ENCODE measurements around the gene TRIML1.

The TRIML1 gene

DNA sequence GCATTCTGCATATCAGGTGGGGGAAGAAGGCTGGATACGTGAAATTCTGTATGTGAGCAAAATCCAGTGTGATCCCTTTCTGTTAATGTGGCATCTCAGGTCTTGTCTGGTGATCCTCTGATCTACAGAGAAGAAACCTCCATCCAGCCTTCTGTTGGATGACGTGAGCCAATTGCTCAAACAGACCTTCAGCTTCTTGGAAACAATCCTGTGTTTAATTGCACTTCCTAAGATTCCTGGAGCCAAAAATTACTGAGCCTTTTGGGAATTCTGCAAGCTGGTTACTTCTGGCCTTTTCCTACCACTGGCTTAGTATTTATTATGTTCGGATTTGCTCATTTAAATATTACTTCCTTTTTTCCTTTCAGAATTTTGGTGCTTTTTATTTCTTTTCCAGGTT lies 51.2 kb downstream of the TRIML1 start:
- DNase-seq (ENCODE audit: low read depth) = no peak
- H3K4me3 ChIP-seq (ENCODE audit: low read depth, low read length) = no peak overlapping the region
- TF ChIP-seq, protein P1, sequence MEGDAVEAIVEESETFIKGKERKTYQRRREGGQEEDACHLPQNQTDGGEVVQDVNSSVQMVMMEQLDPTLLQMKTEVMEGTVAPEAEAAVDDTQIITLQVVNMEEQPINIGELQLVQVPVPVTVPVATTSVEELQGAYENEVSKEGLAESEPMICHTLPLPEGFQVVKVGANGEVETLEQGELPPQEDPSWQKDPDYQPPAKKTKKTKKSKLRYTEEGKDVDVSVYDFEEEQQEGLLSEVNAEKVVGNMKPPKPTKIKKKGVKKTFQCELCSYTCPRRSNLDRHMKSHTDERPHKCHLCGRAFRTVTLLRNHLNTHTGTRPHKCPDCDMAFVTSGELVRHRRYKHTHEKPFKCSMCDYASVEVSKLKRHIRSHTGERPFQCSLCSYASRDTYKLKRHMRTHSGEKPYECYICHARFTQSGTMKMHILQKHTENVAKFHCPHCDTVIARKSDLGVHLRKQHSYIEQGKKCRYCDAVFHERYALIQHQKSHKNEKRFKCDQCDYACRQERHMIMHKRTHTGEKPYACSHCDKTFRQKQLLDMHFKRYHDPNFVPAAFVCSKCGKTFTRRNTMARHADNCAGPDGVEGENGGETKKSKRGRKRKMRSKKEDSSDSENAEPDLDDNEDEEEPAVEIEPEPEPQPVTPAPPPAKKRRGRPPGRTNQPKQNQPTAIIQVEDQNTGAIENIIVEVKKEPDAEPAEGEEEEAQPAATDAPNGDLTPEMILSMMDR (conservative IDR thresholded peaks at IDR 0.05; ENCODE audit: low read depth, low read length) = no peak

DNA sequence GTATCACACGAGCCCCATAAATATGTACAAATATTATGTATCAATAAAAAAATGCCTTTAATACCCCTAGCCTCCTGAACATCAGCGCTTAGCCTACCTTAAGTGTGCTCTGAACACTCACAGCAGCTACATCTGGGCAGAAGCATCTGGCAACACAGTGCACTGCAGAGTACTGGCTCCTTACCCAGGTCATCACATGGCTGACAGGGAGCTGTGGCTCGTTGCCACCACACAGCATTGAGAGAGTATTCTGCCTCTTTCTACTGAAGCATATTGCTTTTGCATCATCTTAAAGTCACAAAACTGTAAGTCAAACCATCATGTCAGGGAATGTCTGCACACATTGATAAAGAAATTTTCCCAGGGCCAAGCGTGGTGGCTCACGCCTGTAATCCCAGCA lies 55.2 kb downstream of the TRIML1 start:
- H3K4me3 ChIP-seq (ENCODE audit: low read depth, low read length) = no peak overlapping the region
- TF ChIP-seq, protein P1 (conservative IDR thresholded peaks at IDR 0.05; ENCODE audit: low read depth, low read length) = no peak
- DNase-seq (ENCODE audit: low read depth) = no peak

- DNase-seq (ENCODE audit: low read depth) = no peak
- TF ChIP-seq, protein P1 (conservative IDR thresholded peaks at IDR 0.05; ENCODE audit: low read depth, low read length) = no peak
- H3K4me3 ChIP-seq (ENCODE audit: low read depth, low read length) = no peak overlapping the region
Observed at GRCh38 chr4:188195389-188195985, 56.2 kb downstream of the TRIML1 start.

DNA sequence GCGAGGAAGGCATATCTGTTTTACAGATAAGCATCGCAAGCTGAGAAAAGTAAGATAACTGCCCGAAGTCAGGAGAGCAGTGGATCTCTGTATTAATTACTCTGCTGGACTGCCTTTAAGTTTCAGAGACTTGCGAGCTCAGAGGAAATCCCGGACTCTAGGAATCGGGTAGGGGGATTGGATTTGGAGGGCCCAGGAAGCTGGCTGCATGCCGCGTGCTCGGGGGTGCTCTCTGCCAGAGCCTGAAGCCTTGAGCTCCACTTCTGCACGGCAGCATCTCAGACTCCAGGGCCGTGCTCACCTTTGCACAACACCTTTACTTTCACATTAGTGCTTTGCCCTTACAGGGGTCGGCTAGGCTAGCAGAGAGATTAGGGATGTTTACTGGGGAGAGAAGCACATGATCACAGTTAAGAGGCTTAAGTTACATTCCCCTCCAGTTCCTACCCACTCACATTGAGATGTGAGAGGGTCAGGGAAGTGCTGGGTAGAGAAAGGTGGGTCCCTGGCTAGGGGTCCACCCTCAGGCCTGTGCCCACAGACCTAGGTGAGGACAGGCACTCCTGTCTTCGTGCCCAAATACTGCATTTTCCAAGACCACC lies 57.0 kb downstream of the TRIML1 start:
- no peak for DNase-seq (ENCODE audit: low read depth)
- TF ChIP-seq, protein P1 (conservative IDR thresholded peaks at IDR 0.05; ENCODE audit: low read depth, low read length) = no peak
- no peak overlapping the region for H3K4me3 ChIP-seq (ENCODE audit: low read depth, low read length)
